GM19099 (cell line): Measurements from ENCODE around the gene TTC14.

Experiments used
- POLR2A ChIP-seq: IDR thresholded peaks from 3 replicates; pipeline ENCODE4 v1.6.1; 2011; ENCODE audit warnings: low read depth; ENCODE audit not compliant: insufficient read length; ENCODE audit errors: extremely low read depth

The TTC14 gene

DNA sequence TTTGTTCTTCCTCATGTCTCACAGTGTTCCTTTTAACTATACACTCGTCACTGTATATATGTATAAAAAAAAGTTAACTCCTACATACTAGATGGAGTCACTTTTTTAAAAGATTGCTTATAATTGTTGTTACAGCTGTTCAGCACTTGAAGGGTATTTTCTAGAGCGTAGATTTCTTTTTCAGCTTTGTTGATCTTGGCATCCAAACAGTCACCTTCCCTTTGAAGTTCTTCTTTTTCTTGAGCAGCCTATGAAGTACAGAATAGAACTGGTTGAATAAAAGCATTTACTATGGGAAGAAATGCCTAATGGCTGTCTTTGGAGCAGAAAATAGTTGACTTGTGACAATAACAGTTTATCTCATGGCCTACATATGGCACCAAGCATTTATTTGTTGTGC is 17.8 kb downstream of the TTC14 start:
- no peak for TF ChIP-seq POLR2A

DNA sequence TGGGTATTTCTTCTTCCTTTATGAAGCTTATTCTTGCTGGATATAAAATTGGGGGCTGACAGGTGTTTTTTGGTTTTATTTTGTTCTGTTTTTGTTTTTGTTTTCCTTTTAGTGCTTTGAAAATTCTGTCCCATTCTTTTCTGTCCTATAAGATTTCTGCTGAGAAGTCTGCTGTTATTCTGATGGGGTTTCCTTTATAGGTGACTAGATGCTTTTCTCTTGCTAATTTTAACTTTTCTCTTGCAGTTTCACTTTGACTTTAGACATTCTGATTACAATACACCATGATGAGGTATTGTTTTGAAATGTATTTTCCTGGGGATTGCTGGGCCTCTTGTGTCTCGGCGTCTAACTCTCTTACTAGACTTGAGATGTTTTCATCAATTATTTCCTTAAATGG is 22.8 kb downstream of the TTC14 start:
- no peak for TF ChIP-seq POLR2A

DNA sequence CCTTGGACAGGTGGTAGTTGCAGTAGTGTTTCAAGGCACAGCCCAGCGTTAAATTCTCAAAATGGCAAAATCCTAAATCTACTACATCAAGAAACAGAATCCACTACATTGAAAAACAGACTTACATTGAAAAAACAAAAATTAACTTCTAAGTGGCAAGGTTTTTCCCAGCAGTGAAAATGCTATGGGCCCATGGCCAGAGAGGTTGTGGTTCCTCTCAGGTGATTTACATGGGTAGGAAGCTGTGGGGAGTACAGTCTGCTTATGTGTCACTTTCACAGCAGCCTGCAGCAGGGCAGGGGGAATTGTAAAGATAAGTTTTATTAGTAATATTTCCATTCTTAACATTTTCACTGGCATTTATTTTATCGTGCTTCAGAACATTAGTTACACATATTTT is 24.9 kb downstream of the TTC14 start:
- TF ChIP-seq POLR2A: no peak

DNA sequence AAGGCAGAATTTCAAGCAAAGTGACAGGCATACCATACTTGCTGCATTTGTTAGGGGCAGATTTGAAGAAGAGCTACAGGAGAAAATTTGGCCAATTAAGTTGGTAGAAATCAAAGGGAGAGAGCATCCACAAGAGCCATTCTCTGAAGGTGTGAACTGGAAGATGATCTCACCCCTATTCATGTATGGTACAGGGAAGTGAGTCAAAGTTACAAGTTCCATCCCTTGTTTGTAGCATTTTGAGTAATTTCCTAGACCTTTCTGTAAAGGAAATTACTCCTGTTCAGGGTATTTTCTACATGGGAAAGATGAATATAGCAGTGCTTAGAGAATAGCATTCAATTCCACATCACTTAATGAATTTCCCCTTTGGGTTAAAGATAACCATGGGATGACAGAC is 28.4 kb downstream of the TTC14 start:
- TF ChIP-seq POLR2A: no peak

DNA sequence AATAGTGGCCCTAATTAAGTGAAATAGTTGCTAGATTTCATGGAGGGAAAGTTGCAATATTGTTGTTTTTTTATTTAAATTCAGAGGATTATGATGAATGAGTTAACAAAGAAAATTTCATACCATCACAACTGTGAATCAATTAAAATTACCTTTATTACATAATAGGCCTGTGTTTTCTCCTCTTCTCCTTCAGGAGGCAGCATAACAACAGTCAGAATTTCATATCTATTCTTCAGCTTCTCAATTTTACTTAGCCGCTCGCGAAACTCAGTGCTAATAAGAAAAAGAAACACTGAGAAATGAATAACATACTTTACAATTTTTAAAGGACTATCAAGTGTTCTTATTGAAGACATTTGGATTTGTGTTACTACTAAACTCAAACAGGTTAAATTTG is 29.4 kb downstream of the TTC14 start:
- no peak for TF ChIP-seq POLR2A

DNA sequence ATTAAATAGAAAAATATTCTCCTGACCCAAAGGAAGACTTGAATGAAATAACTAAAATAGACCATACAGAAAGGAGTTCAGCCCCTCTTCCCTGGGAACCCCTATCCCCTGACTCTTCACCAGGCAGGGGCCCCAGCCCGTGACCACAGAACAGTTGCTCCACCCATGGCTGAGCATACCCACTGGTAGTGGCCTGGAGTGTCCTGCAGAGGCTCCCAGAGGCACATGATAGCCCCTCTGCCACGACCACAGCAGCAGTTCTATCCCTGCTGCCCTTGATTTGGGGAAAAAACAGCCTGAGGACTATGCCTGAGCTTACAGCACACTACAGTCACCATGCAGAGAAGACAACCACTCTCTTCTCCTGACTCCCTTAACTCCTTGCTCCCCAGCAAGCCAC is 31.8 kb downstream of the TTC14 start:
- TF ChIP-seq POLR2A: no peak

DNA sequence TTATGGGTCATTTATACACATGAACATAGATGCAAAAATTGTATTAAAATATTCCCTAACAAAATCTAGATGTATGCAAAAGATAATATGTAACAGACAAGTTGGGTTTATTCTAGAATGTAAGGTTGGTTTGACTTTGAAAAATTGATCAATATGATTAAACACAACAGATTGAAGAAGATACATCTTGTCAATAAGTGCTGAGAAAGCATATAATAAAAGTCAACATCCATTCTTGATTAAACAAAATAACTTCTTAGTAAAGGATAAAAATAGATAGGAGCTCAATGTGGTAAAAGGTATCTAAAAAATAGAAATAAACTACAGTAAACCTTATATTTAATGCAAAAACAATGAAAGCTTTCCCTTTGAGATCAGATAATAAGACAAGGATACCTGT is 39.0 kb downstream of the TTC14 start:
- no peak for TF ChIP-seq POLR2A

DNA sequence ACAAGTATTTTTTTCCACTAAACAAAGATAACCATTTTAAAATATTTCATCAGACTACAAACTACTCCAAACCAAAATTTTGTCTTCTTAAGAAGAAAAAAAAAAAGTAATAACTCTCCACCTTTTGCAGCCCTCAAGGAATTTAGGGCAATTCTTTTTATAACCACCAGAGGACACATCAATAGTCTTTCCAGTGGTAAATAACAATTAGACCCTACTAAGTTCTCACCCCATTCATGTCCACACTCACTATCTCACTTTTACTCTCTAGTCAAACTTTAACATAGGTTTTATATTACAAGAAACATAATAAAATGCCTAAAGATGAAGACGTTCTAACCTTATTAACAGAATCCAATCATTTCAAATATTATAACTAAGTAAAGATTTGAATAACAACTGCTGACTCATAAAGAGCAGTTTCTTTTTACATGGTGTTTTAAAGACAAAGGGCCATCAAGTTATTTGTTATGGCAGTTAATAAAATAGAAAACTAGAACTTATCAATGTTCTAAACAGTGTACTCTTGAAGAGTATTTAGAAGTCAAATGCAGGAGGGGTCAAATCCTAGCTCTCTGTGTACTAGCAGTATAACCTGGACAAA is 44.3 kb downstream of the TTC14 start:
- TF ChIP-seq POLR2A: no peak

DNA sequence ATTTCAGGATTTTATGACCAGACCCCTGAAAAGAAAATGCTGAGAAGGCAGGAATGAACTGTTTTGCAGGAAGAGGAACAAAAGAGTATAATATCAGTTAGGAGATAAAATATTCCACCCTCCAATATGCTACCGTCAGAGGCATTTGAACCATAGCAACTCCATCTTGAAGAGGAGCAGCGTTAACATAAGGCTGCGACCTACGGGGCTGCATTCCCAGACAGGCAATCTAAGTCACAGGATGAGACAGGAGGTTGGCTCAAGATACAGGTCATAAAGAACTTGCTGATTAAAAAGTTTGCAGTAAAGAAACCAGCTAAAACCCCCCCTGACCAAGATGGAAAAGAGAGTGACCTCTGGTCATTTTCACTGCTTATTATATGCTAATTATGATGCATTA is 54.4 kb downstream of the TTC14 start:
- TF ChIP-seq POLR2A: no peak

DNA sequence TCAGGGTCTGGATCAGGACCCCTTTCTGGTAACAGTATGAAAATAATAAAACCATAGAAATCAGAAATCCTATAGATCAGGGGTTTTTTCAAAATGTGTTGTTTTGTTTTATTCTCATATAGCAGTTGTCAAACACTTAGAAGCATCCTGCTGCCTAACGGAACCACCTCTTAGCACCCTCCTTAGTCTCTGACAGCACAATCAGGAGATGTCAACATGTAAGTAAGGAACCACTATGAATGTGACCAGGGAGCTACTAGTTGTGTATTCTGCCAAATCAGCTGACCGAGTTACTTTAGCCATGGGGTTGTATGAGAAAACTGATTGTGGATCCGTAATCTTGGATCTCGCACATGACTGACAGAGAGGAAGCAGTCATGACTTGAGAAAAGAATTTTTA is 55.1 kb downstream of the TTC14 start:
- TF ChIP-seq POLR2A: no peak
